ENCODE measurements around the gene CDX2.
A peak's percentile ranks its signal among the peaks of the same experiment; 100 is the strongest.
"Not testable (repeated sequence)": the region's sequence is repeated elsewhere in the genome, so short reads cannot be mapped to it uniquely, and the experiment has no call there.

The CDX2 gene

DNA sequence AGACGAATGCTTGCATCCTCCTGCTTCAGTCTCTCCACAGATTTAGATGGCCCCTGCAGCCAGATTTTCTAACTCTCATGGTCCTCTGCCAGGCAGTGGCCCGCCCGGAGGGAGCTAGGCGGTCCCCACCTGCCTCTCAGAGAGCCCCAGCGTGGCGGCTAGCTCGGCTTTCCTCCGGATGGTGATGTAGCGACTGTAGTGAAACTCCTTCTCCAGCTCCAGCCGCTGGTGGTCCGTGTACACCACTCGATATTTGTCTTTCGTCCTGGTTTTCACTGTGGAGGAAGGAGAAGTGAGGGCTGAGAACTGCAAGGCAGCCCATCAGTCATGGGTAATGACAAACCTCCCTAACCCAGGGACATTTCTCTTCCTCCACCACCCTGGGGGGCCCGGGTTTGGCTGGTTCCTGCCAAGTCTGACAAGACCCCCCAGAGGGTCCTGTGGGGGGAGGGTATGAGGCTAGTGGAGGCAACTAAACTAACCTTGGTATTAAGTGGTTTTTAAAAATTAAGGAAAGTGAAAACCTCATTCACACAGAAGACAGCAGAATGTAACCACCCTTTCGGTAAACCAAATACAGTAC, 4.3 kb downstream of the CDX2 start:
- no peak for DNase-seq (ENCODE audit: low spot score)

DNA sequence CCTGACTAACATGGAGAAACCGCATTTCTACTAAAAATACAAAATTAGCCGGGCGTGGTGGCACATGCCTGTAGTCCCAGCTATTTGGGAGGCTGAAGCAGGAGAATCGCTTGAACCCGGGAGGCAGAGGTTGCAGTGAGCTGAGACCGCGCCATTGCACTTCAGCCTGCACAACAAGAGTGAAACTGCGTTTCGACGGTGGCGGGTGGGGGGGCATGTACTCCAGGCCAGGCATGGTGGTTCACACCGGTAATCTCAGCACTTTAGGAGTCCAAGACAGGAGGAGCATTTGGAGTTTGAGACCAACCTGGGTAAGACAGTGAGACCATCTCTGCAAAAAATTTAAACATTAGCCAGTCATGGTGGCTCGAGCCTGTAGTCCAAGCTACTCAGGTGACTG, 4.9 kb downstream of the CDX2 start:
- not testable (repeated sequence) for DNase-seq (ENCODE audit: low spot score)

DNA sequence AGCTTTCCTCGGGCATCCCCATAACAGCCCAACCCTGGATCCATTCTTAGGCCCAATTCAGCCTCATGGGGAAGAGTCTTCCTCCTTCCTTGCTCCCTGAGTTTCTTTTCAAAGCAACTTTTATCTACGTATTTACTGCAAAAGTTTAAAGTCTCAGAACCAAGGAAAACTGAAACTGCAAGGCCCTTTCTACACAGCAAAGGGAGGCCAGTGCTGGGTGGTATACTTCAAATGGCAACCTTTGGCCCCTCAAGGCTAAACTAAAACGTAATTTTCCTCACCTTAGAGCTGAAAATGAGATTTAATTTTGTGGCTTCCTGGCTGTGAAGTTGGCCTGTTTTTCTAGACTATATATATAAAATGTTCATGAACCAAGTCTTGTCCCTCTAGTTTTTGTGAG, 5.6 kb downstream of the CDX2 start:
- no peak for DNase-seq (ENCODE audit: low spot score)

DNA sequence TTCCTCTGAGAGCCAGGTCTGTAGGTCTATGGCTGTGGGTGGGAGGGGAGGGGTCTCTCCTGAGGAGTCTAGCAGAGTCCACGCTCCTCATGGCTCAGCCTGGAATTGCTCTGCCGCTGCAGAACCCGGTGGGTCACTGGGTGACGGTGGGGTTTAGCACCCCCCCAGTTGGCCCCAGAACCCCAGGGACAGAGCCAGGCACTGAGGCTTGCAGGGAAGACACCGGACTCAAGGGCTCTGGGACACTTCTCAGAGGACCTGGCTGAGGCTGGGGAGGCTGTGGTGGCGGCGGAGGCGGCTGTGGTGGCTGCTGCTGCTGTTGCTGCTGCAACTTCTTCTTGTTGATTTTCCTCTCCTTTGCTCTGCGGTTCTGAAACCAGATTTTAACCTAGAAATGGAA, 6.1 kb downstream of the CDX2 start:
- no peak for DNase-seq (ENCODE audit: low spot score)

DNA sequence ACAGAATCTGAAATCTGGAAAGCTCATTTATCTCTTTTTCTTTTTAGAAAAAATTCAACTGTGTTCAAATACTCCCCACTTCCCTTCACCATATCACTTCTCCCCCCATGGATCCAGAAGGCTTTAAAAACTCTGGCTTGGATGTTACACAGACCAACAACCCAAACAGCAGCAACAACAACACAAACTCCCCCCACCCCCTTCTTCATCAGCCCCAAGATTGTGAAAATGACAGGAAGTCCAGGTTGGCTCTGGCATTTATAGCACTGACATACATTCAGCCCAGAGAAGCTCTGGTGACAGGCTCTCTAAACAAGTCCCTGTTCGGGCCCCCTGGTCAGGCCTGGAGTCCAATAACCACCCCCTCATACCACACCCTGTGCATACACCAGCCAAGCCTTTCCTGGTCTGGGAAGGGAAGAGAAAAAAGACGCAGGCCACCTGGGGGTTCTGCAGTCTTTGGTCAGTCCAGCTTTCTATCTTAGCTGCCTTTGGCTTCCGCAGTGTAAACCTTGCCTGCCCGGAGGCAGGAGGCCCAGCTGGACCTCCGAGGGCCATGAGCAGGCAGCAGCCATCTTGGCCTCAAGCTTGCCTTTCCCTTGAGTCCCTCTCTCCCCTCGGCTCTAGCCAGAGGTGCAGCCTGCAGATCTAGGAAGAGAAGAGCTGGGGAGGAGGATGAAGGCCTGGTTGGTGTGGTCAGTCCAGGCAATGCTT, 6.8 kb downstream of the CDX2 start:
- DNase-seq (ENCODE audit: low spot score): no peak

DNA sequence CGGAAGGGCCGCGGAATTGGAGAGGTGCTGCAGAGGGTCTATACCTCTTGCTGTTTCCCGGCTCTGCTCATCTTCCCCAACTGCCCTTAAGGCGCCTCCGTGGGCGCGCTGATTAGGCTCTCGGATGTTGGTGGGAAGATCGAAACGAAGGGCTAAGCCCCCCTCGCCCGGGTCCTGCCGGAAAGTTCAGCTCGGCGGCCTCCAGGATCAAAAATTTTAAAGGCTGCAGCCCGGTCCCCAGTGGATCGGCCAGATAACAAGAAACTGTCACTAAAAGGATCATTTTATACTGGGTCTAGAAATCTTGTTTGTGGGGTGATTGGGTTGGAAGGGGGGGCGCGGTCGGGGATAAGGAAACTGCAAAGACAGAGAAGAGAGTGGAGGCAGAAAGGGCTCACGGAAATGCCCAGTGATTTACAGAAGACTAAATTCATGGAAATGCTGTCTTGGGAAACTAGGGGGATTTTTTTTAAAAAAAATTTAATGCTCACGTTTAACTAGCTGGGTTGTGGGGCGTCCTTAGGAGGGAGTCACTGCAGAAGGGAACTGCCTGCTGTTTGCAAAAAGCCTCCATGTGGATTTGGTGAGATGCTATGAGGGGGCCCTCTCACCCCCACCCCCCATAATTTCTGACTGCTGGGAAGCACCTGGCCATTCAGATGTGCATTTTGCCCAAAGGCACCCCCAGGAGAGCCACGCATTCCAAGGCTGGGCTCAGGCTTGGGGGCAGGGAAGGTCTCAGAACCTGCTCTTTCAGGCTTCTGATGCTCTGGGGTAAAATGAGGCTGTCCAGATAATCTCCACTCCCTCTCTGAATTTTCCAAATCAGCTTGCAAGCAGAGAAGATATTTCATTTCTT, 7.7 kb downstream of the CDX2 start:
- DNase-seq (ENCODE audit: low spot score): no peak

DNA sequence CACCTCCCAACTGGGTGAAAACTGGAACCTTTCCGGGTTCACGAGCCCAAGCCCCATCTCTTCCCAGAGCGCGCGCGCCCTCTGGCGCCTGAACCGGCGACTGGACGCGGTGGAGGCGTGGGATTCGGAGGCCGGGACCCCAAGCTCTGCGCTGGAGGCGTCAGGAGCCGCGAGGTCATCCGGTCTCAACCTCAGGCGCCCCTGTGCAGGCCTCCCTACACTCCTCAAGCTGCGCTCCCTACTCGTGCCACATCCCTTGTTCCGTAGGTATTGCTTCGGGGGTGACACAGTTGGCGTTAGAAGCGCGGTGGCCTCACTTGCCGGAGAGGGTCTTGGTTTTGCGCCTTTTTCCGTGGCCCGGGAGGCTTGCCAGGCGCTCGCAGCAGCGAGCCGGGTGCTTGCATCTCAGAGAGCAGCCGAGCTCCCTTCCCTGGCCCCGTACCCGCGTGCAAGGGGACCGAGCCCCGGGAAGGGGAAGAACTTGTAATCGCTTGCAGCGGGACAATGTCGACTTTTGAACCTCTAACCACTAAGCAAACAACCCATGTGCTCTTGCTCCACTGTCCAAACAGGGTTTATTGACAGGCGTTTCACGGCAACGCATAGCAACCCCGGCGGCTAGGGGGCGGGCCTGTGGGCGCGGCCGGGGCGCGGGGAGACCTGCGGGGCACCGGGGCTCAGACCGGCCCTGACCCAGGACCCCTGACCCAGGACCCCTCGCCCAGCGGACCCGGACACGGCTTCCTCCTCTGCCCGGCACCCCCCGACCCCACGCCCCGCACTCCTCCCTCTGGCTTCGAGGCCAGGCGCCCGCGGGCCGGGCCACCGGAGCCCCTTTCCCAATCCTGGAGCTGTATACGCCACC, 8.5 kb downstream of the CDX2 start:
- DNase-seq (ENCODE audit: low spot score): no peak

DNA sequence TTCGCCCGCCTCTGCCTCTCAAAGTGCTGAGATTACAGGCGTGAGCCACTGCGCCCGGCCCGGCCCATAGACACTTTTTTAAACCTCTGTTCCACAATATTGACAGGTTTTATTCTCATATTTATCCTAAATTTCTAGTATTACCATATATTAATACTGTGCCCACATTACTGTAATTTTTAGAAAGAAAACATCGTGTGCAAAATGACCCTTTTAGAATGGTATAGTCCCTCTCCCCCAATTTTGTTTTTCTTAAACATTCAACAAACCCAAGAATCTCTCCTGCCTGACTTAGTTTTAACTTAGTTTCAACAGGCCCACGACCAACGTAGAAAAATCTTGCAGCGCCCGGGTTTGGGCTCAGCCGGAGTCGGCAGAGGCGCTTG, 9.1 kb downstream of the CDX2 start:
- no peak for DNase-seq (ENCODE audit: low spot score)

DNA sequence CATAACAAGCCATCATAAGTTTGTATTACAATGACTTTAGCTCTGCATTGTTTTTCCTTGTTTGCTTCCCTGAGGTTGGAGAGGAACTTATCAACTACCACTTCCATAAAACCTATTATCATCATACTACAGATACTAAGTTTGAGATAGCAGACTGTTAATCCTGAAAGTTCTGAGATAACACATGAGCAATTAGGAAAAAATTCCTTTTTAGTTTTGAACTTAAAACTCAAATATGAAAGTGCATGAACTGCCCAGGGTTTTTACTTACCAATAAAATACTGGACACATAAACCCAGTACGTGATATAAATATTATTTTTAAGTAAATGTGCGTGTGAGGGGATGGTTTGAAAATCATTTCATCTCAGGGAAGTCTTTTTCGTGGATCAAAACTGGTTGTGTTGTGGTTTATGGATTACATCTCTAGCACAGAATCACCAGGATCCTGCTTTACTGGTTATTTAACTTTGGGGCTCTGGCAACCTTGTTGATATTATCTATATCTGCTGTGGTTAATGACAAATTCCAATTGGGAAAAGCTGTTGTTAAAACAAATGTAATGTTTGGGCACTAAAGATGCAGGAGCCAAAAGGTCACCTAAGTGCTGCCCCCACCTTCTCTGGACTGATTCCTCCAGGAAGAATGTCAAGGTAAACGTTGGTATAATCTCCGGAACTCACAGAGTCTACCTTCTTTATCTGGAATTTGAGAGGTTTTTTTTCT, 12.4 kb downstream of the CDX2 start:
- DNase-seq (ENCODE audit: low spot score): no peak

DNA sequence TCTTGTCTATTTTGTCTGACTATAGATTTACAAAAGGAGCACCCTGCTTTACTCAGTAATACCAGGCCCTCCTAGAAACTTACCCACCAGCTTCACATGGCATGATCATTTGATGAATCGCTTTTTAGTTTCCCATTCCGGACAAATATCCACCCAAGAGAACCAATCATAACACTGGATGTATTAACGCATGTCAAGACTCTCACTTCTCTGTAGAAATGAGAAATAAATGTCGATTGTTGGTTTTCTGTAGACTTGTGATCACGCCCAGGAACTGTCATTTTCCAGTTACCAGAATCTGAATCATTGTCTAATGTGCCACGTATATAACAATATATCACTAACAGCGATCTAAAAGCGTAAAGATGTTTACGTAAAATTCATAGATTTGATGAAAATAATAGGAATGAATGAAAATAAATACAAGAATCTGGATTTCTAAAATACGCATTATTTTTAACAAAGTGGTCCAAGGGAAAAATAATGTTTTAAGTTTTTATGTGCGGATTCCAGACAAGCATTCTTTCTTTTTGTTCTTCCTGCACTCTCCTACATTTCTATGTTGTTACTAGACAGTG, 14.0 kb downstream of the CDX2 start:
- DNase-seq (ENCODE audit: low spot score): no peak

DNA sequence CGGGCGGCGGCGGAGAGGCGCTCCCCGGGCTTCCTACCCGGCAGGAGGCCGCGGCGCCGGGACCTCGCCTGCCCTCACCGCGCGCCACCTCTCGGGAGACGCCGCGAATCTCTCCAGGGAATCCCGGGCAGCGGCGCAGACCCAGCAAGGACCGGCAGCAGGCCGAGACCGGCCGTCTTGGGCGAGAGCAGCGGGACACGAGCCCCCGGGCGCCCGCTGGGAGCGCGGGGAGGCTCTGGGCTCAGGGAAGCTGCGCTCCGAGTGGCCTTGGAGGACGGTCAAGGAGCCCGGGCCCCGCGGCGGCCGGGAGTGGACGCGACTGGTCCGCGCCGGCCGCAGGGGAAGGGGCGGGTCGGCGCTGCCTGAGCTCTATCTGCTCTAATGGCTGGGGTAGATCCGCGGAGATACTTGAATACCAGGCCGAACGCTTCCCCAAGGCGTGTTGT, 14.7 kb downstream of the CDX2 start:
- no peak for DNase-seq (ENCODE audit: low spot score)

DNA sequence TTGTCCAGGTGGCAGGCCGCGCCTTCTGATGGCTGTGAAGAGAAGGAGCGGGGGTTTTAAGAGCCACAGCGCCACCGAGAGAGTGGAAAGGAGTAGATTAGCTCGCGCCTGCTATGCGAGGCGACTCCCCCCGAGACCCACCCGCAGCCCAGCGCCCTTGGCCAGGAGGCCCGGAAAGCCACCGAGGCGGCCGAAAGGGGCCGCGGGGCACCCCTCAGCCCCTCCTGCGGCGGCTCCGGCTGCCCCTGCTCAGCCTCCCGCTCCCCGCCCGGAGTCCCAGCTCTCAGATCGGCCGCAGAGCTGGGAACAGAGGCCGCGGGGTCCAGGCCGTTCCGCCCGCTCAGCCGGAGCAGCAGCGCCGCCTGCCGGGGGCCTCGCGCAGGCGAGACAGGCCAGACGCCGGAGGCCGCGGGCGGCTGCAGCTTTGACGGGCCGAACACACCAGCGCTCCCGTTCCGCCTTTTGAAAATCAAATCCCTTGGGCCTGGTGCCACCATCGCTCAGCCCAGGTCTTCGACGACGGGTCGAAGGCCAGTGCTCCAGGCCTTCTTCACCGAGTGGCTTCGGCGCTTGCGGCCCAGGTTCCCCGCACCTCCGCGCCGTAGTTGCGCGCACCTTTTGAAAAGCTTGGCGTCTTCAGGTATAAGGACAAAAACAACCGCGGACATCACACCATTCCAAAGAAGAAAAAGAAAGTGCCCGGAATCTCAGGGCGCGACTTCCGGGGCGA, 15.3 kb downstream of the CDX2 start:
- DNase-seq (ENCODE audit: low spot score): peak; percentile 68

DNA sequence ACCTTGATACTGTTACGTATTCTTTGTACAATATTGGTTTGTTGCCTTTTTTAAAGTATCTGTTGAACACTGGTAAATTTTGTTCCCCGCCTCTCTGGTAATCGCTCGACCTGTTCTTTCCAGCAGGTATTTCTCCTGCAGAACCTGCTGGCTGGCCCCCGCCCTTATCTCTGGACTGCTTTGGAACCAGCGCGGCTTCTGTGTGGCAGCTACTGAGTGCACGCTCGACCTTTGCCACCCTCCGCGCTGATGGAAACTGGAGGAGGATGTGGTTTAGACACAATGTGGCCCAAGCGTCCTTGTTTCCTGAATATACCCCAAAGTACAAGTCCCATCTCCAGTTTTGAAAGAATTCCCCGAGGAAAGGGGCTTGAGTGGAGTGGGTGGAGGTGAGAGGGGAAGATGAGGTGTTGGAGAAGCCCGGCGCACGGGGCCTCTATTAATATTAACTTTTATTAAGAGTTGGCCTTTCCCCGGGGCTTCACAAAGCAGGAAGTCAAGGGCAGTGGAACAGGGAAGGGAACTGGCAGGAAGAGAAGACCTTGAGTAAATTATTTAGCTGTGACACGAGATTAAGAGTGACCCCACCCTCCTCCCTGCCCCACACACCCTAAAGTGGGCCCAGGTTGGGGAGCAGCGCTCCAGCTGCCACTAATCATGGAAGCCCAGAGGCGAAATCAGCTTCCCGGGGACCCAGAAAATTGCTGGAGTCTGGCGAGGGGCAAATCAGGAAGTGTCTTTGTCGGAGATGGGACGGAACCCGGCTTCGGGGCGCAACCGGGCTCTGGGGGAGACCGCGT, 16.0 kb downstream of the CDX2 start:
- DNase-seq (ENCODE audit: low spot score): no peak

DNA sequence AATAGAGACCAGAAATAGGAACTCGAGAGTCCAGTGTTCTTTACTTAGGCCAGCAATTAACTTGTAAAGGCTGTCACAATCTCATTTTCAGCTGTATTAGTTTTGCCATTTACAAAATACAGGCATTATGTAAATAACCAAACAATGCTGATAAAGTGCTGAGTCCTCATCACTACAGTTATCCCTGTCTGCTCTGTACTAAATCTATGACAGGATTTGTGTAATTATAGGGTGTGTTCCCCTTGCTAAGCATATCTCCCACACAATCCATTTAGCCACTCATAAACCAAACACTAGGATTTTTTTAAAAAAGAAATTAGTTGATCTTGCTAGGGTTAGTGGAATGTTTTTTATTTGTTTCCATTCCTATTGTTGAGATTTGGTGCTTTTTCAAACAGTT, 26.1 kb downstream of the CDX2 start:
- no peak for DNase-seq (ENCODE audit: low spot score)

DNA sequence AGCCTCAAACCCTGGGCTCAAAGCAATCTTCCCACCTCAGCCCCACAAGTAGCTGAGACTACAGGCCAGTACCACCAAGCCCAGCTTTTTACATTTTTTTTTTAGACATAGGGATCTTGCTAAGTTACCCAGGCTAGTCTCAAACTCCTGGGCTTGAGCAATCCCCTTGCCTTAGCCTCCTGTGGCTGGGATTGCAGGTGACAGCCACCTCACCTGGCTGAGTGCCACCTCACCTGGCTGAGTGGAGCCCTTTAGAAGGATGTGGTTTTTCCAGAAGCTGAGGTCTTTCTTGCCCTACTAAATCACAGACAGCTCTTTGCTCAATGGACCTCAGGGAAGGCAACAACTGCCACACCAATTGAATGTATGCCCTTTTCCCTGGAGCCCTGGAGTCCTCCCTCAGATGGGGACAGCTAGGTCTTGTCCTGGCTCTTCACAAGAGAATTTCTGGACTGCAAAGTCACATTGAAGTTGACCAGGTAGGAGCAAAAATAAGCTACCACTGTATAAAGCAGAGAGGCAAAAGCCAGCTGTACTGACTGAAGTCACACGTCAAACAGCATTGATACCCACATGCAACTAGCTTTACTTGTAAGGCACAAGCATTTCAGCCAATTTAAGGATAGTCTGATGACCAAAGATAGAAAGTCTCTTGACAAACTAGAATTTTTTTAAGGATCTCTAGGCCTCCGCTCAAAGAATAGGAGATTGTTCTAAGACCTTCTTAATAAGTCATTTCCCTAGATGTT, 35.4 kb downstream of the CDX2 start:
- no peak for DNase-seq (ENCODE audit: low spot score)

DNA sequence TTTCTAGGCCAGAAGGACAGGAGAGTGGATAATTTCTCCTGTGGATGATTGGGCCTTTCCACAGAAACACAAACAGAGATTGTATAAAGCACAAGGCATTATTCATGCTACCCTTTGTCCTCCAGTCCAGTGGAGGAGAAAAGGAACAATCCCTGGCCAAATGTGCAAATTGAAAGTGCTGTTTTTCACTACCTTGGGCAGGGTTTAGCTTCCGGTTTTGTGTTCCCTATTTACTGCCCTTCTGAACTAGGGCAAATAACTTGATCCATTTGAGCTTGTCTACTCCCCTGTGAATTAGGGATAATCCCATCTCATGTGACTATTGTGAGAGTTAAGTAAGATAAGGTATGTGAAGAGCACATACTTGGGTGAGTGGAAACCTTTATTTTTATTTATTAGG, 36.0 kb downstream of the CDX2 start:
- DNase-seq (ENCODE audit: low spot score): no peak

DNA sequence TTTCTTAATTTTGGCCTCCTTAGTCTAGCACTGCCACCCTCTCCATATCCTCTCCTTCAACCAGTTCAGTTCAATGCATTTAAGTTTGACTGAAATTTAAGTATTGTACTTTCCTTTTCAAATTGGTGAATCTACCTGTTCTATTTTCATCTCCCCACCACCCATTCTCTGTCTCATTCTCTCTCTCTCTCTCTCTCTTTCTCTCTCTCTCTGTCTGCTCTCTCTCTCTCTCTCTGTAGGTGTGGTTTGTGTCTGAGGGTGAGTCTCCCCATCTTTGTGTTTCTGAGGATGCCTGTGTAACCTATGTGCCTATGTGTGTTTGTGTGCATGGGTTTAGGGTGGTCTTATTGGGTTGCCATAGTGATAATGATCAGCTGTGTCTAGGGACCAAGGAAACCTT, 39.2 kb downstream of the CDX2 start:
- DNase-seq (ENCODE audit: low spot score): no peak

DNA sequence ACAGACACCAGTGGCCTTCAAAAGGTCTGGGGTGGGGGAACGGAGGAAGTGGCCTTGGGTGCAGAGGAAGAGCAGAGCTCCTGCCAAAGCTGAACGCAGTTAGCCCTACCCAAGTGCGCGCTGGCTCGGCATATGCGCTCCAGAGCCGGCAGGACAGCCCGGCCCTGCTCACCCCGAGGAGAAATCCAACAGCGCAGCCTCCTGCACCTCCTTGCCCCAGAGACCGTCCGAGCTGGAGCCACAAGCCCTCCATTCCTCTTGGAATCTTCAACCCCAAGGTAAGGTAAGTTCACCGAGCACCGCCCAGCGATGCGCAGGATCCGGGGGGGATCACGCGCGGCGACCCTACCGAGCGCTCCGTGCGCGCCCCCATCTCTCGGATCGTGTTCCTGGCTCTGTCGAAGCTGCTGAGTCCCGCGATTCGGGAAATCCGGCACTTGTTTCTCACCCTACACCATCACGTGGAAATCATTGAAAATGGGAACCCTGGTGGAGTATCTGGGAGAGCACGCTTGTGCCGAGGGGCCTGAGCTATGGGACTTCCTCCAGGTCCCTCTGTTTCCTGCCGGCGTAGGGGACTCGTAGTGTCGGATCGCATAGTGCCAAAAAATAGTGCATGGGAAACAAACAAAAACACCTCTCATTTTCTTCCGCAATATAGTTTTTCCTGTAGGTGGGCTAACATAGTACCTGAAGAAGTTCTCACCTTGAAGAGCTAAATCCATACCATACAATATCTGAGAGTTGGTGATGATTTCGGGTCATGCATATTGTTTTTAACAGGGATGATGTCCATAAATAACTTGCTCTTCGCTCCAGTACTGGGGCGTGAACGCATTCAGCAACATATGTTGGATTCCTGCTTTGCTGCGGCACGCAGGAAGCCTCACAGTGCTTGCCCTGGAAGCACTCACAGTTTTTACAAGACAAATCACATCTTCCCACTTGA, 40.0 kb downstream of the CDX2 start:
- DNase-seq (ENCODE audit: low spot score): no peak

All from NAMALWA (cell line).